OCI-LY7 (cell line): ENCODE results near the gene ITSN1. TPM values are rescaled to one million over a fixed set of nuclear protein-coding genes. Genes with fewer than 3 reads are reported as not detected.

Source experiments
- BruUV-seq: library from RNA; stranded (reverse); fragments of 400-500 nt; replicated peaks from 2 replicates; lab custom pipeline; 2021; lab: Mats Ljungman, UMichigan
- CTCF ChIA-PET: fragments of 300-600 bp; sonication (Branson Sonifier 250); formaldehyde crosslinking; loops from one replicate; lab custom pipeline; 2022; ENCODE audit warnings: antibody characterized with exemption; ENCODE audit not compliant: unreplicated experiment; lab: Charles Lee
- POLR2A ChIA-PET: fragments of 300-600 bp; sonication (Branson Sonifier 250); formaldehyde crosslinking; loops from one replicate; lab custom pipeline; 2022; ENCODE audit warnings: antibody characterized with exemption; lab: Charles Lee
- DNase-seq: peaks from one replicate; pipeline ENCODE4 v3.0.0-alpha.2; 2015; ENCODE audit warnings: low spot score
- H2AFZ ChIP-seq: fragments of 200-600 bp; sonication (generic), shearing (Covaris generic); 2 replicates; pipeline ENCODE4 v1.6.1; 2014; ENCODE audit warnings: mild to moderate bottlenecking, antibody characterized with exemption, low read length, moderate library complexity
- H3K27ac ChIP-seq: fragments of 200-600 bp; sonication (generic); 2 replicates; pipeline ENCODE4 v1.5.1; 2014; ENCODE audit warnings: mixed run types, low read depth, mild to moderate bottlenecking, moderate library complexity, low read length, inconsistent platforms; ENCODE audit not compliant: poor library complexity, severe bottlenecking
- H3K36me3 ChIP-seq: fragments of 200-600 bp; sonication (generic); 2 replicates; pipeline ENCODE4 v1.6.1; 2014; ENCODE audit warnings: mild to moderate bottlenecking, antibody characterized with exemption, low read length, moderate library complexity, mixed read lengths; ENCODE audit not compliant: insufficient read depth
- H3K4me1 ChIP-seq: fragments of 200-600 bp; sonication (generic); 2 replicates; pipeline ENCODE4 v1.5.1; 2014; ENCODE audit warnings: mild to moderate bottlenecking, low read length; ENCODE audit not compliant: insufficient read depth, poor library complexity, severe bottlenecking
- H3K4me2 ChIP-seq: fragments of 200-600 bp; sonication (generic); 2 replicates; pipeline ENCODE4 v1.6.1; 2014; ENCODE audit warnings: mild to moderate bottlenecking, low read length
- H3K4me3 ChIP-seq: fragments of 200-600 bp; sonication (generic); 2 replicates; pipeline ENCODE4 v1.5.1; 2014; ENCODE audit warnings: mild to moderate bottlenecking, low read depth, low read length; ENCODE audit not compliant: poor library complexity, severe bottlenecking
- H3K79me2 ChIP-seq: fragments of 200-600 bp; sonication (generic); 2 replicates; pipeline ENCODE4 v1.6.1; 2016; ENCODE audit warnings: low read depth, mild to moderate bottlenecking, low read length, moderate library complexity, mixed read lengths; ENCODE audit not compliant: insufficient read depth
- H3K9me2 ChIP-seq: fragments of 200-600 bp; sonication (generic); 2 replicates; pipeline ENCODE4 v1.6.1; 2016; ENCODE audit warnings: mild to moderate bottlenecking, low read length, mixed read lengths; ENCODE audit not compliant: insufficient read depth
- H3K9me3 ChIP-seq: fragments of 200-600 bp; sonication (generic); 2 replicates; pipeline ENCODE4 v1.6.1; 2014; ENCODE audit warnings: mild to moderate bottlenecking, mixed run types, low read length, mixed read lengths
- H4K20me1 ChIP-seq: fragments of 200-600 bp; sonication (generic); 2 replicates; pipeline ENCODE4 v1.6.1; 2014; ENCODE audit warnings: mild to moderate bottlenecking, antibody characterized with exemption, low read length, moderate library complexity, mixed read lengths; ENCODE audit not compliant: insufficient read depth
- EZH2phosphoT487 ChIP-seq: fragments of 200-600 bp; sonication (generic); IDR thresholded peaks from 2 replicates; pipeline ENCODE4 v1.6.1; 2018; ENCODE audit warnings: low read depth, borderline replicate concordance, mild to moderate bottlenecking, mixed run types, antibody characterized with exemption, low read length, moderate library complexity, mixed read lengths
- intact Hi-C: fragments of 100-400 bp; cut with micrococcal nuclease; formaldehyde crosslinking; loops from one replicate; pipeline ENCODE4 v1.10.0; 2022; ENCODE audit not compliant: unreplicated experiment
- total RNA-seq, 2 experiments: library from RNA; depleted of rRNA in 1 of 2; stranded (reverse); fragments of >200 nt in 1 of 2; shearing (Covaris generic) in 1 of 2; gene quantifications; 2 replicates each; pipeline ENCODE4 v1.2.3, GENCODE V29; 2014 to 2022
- TF ChIP-seq, protein P1 (sequence below): fragments of 200-600 bp; sonication (generic); conservative IDR thresholded peaks from 2 replicates; pipeline ENCODE4 v1.5.1; 2014; ENCODE audit warnings: mild to moderate bottlenecking, antibody characterized with exemption, low read length, moderate library complexity, mixed read lengths

ITSN1 gene
- total RNA-seq, 2 experiments from 2014 or later: 0.60 to 5.9 TPM

DNA sequence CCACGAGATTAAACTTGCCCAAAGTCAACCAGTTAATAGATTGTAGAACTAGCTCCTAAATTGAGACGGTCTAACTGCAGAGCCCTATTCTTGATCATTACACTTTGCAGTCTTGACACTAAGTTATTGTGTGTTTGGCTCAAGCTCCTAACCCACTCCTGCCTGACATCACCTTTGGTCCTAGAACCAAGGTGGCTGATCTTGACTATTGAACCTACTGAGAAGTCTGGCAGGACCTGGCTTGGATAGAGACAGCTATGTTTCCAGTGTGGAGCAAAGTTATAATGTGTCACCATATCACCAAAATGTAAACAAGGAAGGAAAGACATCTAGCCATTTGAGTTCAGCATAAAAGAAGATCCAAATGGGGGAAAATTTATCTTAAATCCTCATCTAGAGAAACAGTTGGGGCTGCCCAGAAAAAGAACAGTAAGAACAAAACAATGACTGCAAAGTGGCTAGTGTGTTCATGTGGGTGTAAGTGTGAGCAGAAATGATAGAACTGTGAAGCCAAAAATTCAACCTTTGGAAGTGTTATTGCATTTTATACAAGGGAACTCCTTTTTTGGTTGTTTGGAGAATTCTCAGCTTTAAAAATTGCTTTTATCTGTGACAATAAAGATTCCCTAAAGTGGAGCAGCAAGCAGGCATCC, 166.5 kb downstream of the ITSN1 start:
- TF ChIP-seq EZH2phosphoT487: no peak
- TF ChIP-seq, protein P1, sequence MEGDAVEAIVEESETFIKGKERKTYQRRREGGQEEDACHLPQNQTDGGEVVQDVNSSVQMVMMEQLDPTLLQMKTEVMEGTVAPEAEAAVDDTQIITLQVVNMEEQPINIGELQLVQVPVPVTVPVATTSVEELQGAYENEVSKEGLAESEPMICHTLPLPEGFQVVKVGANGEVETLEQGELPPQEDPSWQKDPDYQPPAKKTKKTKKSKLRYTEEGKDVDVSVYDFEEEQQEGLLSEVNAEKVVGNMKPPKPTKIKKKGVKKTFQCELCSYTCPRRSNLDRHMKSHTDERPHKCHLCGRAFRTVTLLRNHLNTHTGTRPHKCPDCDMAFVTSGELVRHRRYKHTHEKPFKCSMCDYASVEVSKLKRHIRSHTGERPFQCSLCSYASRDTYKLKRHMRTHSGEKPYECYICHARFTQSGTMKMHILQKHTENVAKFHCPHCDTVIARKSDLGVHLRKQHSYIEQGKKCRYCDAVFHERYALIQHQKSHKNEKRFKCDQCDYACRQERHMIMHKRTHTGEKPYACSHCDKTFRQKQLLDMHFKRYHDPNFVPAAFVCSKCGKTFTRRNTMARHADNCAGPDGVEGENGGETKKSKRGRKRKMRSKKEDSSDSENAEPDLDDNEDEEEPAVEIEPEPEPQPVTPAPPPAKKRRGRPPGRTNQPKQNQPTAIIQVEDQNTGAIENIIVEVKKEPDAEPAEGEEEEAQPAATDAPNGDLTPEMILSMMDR: no peak
- no peak overlapping the region for H3K27ac ChIP-seq
- H2AFZ ChIP-seq: no peak overlapping the region
- H3K4me2 ChIP-seq: no peak overlapping the region
- DNase-seq: no peak
- no peak overlapping the region for H3K4me3 ChIP-seq
- no peaks in the 10 kb centered on the region for H3K9me2 ChIP-seq
- H4K20me1 ChIP-seq: no peaks in the 10 kb centered on the region
- intact Hi-C loops: no loop called here
- no peaks in the 10 kb centered on the region for H3K9me3 ChIP-seq
- H3K4me1 ChIP-seq: no peaks in the 10 kb centered on the region
- H3K36me3 ChIP-seq: no peaks in the 10 kb centered on the region
- POLR2A ChIA-PET: no interaction called here
- no TSS peak for BruUV-seq
- H3K79me2 ChIP-seq: no peaks in the 10 kb centered on the region
- CTCF ChIA-PET: no interaction called here

- POLR2A ChIA-PET: interaction anchor here (0.9 kb wide), 1 partner anchor 10 kb away, joined by 4 read pairs; no protein-coding TSS in a partner anchor
- no peaks in the 10 kb centered on the region for H3K4me1 ChIP-seq
- no peak for TF ChIP-seq EZH2phosphoT487
- TF ChIP-seq, protein P1: no peak
- BruUV-seq: no TSS peak
- H3K27ac ChIP-seq: no peak overlapping the region
- no peak overlapping the region for H2AFZ ChIP-seq
- no peak for DNase-seq
- no peaks in the 10 kb centered on the region for H3K9me2 ChIP-seq
- H3K4me2 ChIP-seq: no peak overlapping the region
- no peak overlapping the region for H3K4me3 ChIP-seq
- no peaks in the 10 kb centered on the region for H3K36me3 ChIP-seq
- H4K20me1 ChIP-seq: no peaks in the 10 kb centered on the region
- no peaks in the 10 kb centered on the region for H3K9me3 ChIP-seq
- intact Hi-C loops: no loop called here
- CTCF ChIA-PET: no interaction called here
- H3K79me2 ChIP-seq: no peaks in the 10 kb centered on the region
Measured at GRCh38 chr21:33810766-33811165, 168.5 kb downstream of the ITSN1 start.
